ENCODE data around the gene NPLOC4. TPM values are rescaled to one million over a fixed set of nuclear protein-coding genes. Genes with fewer than 3 reads are reported as not detected.
A peak's percentile ranks its signal among the peaks of the same experiment; 100 is the strongest.

The NPLOC4 gene
- total and polyA plus RNA-seq, 2 of the 13 experiments (the other 11 are each of a cell fraction or from before 2014, with no cell fraction given): 57.0 to 97.0 TPM

GRCh38 chr17:81511804-81512561 lies 124.9 kb downstream of the NPLOC4 start (continued):
- TF ChIP-seq HBP1 (CRISPR knock-in tag; IDR thresholded peaks at IDR 0.05; ENCODE audit: low read depth): no peak
- TF ChIP-seq MTA3 (CRISPR knock-in tag; IDR thresholded peaks at IDR 0.05): no peak
- no peak for TF ChIP-seq NFATC3 (CRISPR knock-in tag; IDR thresholded peaks at IDR 0.05)
- TF ChIP-seq ZFAT (CRISPR knock-in tag; conservative IDR thresholded peaks at IDR 0.05): no peak
- no peak for TF ChIP-seq KLF6 (CRISPR knock-in tag; IDR thresholded peaks at IDR 0.05)
- no peak for TF ChIP-seq ZNF7 (CRISPR knock-in tag; IDR thresholded peaks at IDR 0.05)
- TF ChIP-seq ZZZ3 (CRISPR knock-in tag; IDR thresholded peaks at IDR 0.05; ENCODE audit: borderline replicate concordance): no peak
- no peak for TF ChIP-seq ZNF383 (CRISPR knock-in tag; IDR thresholded peaks at IDR 0.05; ENCODE audit: borderline replicate concordance)
- TF ChIP-seq ZXDC (CRISPR knock-in tag; IDR thresholded peaks at IDR 0.05): no peak
- no peak for TF ChIP-seq SP5 (CRISPR knock-in tag; IDR thresholded peaks at IDR 0.05; ENCODE audit: borderline replicate concordance, low read depth)
- no peak for TF ChIP-seq HDAC1 (CRISPR knock-in tag; IDR thresholded peaks at IDR 0.05)
- no peak for TF ChIP-seq ZNF781 (CRISPR knock-in tag; IDR thresholded peaks at IDR 0.05; ENCODE audit: borderline replicate concordance, not compliant biosample characterization)
- no peak for TF ChIP-seq NFRKB (IDR thresholded peaks at IDR 0.05)
- TF ChIP-seq FOXO1 (CRISPR knock-in tag; IDR thresholded peaks at IDR 0.05): no peak; the same call in 1 of the 2 replicates
- peak; percentile 64; the same call in 1 of the 2 replicates for TF ChIP-seq ZNF510 (CRISPR knock-in tag; IDR thresholded peaks at IDR 0.05; ENCODE audit: low read depth)
- TF ChIP-seq ZNF251 (CRISPR knock-in tag; IDR thresholded peaks at IDR 0.05): no peak
- TF ChIP-seq ESRRA (CRISPR knock-in tag; IDR thresholded peaks at IDR 0.05; ENCODE audit: low read depth): no peak
- TF ChIP-seq ZNF501 (CRISPR knock-in tag; IDR thresholded peaks at IDR 0.05): peak; percentile 32; the same call in 1 of the 2 replicates
- no peak for TF ChIP-seq MXI1 (IDR thresholded peaks at IDR 0.05; ENCODE audit: borderline replicate concordance, low read depth, low read length)
- no peak for TF ChIP-seq ZNF580 (CRISPR knock-in tag; IDR thresholded peaks at IDR 0.05; ENCODE audit: borderline replicate concordance, low read depth)
- TF ChIP-seq ZNF496 (CRISPR knock-in tag; IDR thresholded peaks at IDR 0.05; ENCODE audit: insufficient replicate concordance): no peak
- no peak for TF ChIP-seq RCOR2 (CRISPR knock-in tag; IDR thresholded peaks at IDR 0.05)
- TF ChIP-seq ONECUT2 (CRISPR knock-in tag; IDR thresholded peaks at IDR 0.05): no peak
- TF ChIP-seq ZNF776 (CRISPR knock-in tag; IDR thresholded peaks at IDR 0.05): 0 out of 2 replicates have a peak, but pooled peaks have one; percentile 7
- TF ChIP-seq NR2F6 (IDR thresholded peaks at IDR 0.05): no peak
- TF ChIP-seq NR2F6 (CRISPR knock-in tag; IDR thresholded peaks at IDR 0.05): no peak
- TF ChIP-seq ZNF432 (CRISPR knock-in tag; IDR thresholded peaks at IDR 0.05; ENCODE audit: borderline replicate concordance): no peak
- TF ChIP-seq KDM2A (CRISPR knock-in tag; IDR thresholded peaks at IDR 0.05; ENCODE audit: borderline replicate concordance, low read depth): no peak
- TF ChIP-seq MAX (IDR thresholded peaks at IDR 0.05): no peak
- no peak for TF ChIP-seq TARDBP (CRISPR knock-in tag; IDR thresholded peaks at IDR 0.05)

All from HepG2 (cell line).